ENCODE data around the gene DISP3. TPM values are rescaled to one million over a fixed set of nuclear protein-coding genes. Genes with fewer than 3 reads are reported as not detected.
"Not testable (repeated sequence)": the region's sequence is repeated elsewhere in the genome, so short reads cannot be mapped to it uniquely, and the experiment has no call there.

Gene DISP3
- total RNA-seq, 1 donor from 2014 or later = 0.17 TPM

DNA sequence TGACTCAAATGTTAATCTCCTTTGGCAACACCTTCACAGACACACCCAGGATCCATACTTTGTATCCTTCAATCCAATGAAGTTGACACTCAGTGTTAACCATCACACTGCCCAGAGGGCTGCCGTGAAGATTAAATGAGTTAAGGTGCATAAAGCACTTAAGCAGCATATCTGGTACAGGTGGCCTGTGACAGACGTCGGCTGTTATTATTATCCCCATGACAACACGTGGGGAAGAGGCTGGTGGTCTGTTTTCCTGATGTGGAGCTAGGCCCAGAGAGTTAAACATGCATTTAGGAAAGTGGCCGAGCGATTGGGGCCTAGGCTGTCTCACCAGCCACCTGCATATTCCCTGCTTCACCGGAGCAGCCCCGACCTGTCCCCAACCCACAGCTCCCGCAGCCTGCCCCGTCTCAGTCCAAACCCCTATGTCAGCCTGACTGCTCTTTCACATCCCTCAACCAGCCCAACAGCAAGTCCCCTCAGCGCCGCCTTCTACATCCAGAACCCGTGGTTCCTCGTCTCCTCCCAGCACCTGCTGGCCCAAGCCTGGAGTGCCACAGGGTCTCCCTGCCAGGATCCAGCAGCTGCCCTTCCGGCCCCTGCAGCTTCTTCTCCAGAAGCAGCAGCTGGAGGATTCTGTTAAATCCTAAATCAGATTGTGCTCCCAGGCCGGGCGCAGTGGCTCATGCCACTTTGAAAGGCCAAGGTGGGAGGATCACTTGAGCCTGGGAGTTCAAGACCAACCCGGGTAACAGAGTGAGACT lies 97.3 kb downstream of the DISP3 start:
- H3K4me3 ChIP-seq (ENCODE audit: low read depth, low read length) = no peak overlapping the region
- no peak for TF ChIP-seq CTCF (IDR thresholded peaks at IDR 0.05; ENCODE audit: insufficient read depth, low read length, poor library complexity, severe bottlenecking)
- DNase-seq (ENCODE audit: low read depth) = no peak
- no peaks in the 10 kb centered on the region for H3K36me3 ChIP-seq (ENCODE audit: control insufficient read depth, insufficient read depth, low read length)
- no peaks in the 10 kb centered on the region for H3K27me3 ChIP-seq (ENCODE audit: control insufficient read depth, insufficient read depth, low read length)

- no peaks in the 10 kb centered on the region for H3K36me3 ChIP-seq (ENCODE audit: control insufficient read depth, insufficient read depth, low read length)
- TF ChIP-seq CTCF (IDR thresholded peaks at IDR 0.05; ENCODE audit: insufficient read depth, low read length, poor library complexity, severe bottlenecking) = no peak
- H3K27me3 ChIP-seq (ENCODE audit: control insufficient read depth, insufficient read depth, low read length) = no peaks in the 10 kb centered on the region
- DNase-seq (ENCODE audit: low read depth) = no peak
- no peak overlapping the region for H3K4me3 ChIP-seq (ENCODE audit: low read depth, low read length)
Observed at GRCh38 chr1:11578004-11578403, 99.0 kb downstream of the DISP3 start.

DNA sequence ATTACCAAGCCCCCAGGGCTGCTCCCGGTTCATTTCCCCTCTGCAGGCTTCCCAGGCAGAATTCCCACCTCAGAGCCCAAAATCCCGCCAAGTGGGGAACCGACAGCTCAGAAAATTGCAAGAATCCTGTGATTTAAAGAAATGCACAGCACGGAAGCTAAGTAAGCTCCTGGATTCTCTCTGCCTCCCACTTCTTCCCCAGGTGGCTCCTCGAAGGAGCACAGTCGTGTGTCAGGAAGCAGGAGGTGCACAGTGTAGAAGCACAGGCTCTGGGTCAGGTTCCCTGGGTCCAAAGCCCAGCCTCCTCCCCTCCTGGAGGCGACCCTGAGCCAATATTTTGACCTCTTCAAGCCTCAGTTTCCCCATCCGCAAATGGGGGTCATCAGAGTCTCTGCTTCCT lies 100.6 kb downstream of the DISP3 start:
- H3K4me3 ChIP-seq (ENCODE audit: low read depth, low read length) = no peak overlapping the region
- H3K27me3 ChIP-seq (ENCODE audit: control insufficient read depth, insufficient read depth, low read length) = no peaks in the 10 kb centered on the region
- DNase-seq (ENCODE audit: low read depth) = no peak
- no peaks in the 10 kb centered on the region for H3K36me3 ChIP-seq (ENCODE audit: control insufficient read depth, insufficient read depth, low read length)
- TF ChIP-seq CTCF (IDR thresholded peaks at IDR 0.05; ENCODE audit: insufficient read depth, low read length, poor library complexity, severe bottlenecking) = no peak

- not testable (repeated sequence) for H3K4me3 ChIP-seq (ENCODE audit: low read depth, low read length); DNase-seq (ENCODE audit: low read depth); H3K27me3 ChIP-seq (ENCODE audit: control insufficient read depth, insufficient read depth, low read length); H3K36me3 ChIP-seq (ENCODE audit: control insufficient read depth, insufficient read depth, low read length)
Observed at GRCh38 chr1:11580049-11580448, 101.1 kb downstream of the DISP3 start.

DNA sequence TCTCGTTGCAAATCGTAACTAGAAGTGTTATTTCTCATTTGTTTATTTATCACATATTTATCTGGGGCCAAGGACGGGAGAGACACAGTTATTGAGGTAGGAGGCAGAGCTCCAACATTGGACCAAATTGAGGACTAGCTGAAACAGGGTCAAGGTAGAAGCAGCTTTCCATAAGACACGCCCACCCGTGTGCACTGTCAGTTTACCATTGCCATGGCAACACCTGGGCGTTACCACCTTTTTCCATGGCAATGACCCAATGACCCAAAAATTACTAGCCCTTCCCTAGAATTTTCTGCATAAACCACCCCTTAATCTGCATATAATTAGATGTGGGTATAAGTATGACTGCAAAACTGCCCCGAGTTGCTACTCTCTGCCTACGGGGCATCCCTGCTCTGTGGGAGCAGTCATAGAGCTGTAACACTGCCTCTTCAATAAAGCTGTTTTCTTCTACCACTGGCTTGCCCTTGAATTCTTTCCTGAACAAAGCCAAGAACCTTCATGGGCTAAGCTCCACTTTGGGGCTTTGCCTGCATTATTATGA lies 102.6 kb downstream of the DISP3 start:
- Histone ChIP-seq H3K36me3 (ENCODE audit: control insufficient read depth, insufficient read depth, low read length) (no peaks in the 10 kb centered on the region), H3K27me3 (ENCODE audit: control insufficient read depth, insufficient read depth, low read length) (no peaks in the 10 kb centered on the region), H3K4me3 (ENCODE audit: low read depth, low read length) (no peak overlapping the region)
- TF ChIP-seq CTCF (IDR thresholded peaks at IDR 0.05; ENCODE audit: insufficient read depth, low read length, poor library complexity, severe bottlenecking) = no peak
- no peak for DNase-seq (ENCODE audit: low read depth)

- DNase-seq (ENCODE audit: low read depth) = no peak
- no peak for TF ChIP-seq CTCF (IDR thresholded peaks at IDR 0.05; ENCODE audit: insufficient read depth, low read length, poor library complexity, severe bottlenecking)
- H3K27me3 ChIP-seq (ENCODE audit: control insufficient read depth, insufficient read depth, low read length) = no peaks in the 10 kb centered on the region
- H3K36me3 ChIP-seq (ENCODE audit: control insufficient read depth, insufficient read depth, low read length) = no peaks in the 10 kb centered on the region
- H3K4me3 ChIP-seq (ENCODE audit: low read depth, low read length) = no peak overlapping the region
Observed at GRCh38 chr1:11585389-11585788, 106.4 kb downstream of the DISP3 start.

Other genes with a start within 250 kb of the DISP3 start
- 41.3 and 48.1 TPM in 2 replicates for gene MTOR, start 216.6 kb upstream of the DISP3 start, total RNA-seq
- gene UBIAD1, start 206.0 kb upstream of the DISP3 start, total RNA-seq = 10.9 and 16.0 TPM in 2 replicates
- gene FBXO2, start 175.3 kb downstream of the DISP3 start, total RNA-seq = 0.55 and 3.0 TPM in 2 replicates
- 14.4 and 23.6 TPM in 2 replicates for gene FBXO44, start 175.7 kb downstream of the DISP3 start, total RNA-seq
- 14.0 and 14.1 TPM in 2 replicates for gene FBXO6, start 185.0 kb downstream of the DISP3 start, total RNA-seq
- gene MAD2L2, start 202.0 kb downstream of the DISP3 start, total RNA-seq = 89.5 and 96.6 TPM in 2 replicates
- 2.8 and 4.5 TPM in 2 replicates for gene DRAXIN, start 212.6 kb downstream of the DISP3 start, total RNA-seq

Measured in kidney epithelial cell (primary cell).